Activated CD4-positive, alpha-beta T cell treated with anti-CD3 and anti-CD28 coated beads, Interleukin-2, Interleukin-4, amounts not matched to agents 100 ng/mL and 50 ng/mL, durations not matched to agents 16 hours and 8 hours (primary cell): ENCODE data around the gene VAT1L.
"Not testable (repeated sequence)": the region's sequence is repeated elsewhere in the genome, so short reads cannot be mapped to it uniquely, and the experiment has no call there.

Experiments
- DNase-seq: peaks from one replicate; pipeline ENCODE4 v3.0.0-alpha.2; 2020; ENCODE audit warnings: low spot score

VAT1L gene

DNA sequence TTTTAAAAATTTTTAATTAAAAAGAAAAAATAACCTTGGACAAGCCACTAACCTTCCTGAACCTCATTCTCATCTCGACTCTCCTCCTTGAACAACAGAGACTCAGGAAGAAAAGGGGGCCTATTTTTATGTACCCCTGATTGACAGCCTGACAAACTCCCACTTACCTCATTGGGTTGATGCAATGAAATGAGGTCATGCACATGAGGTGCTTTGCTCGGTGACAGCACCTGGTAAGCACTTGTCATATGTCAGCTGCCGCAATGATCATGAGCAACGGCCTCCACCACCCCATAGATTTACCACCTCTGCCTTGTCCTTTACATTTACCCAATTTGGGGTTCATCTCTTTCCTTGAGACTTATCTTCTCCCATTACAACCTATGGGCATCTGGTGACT lies 167.9 kb downstream of the VAT1L start:
- no peak for DNase-seq

DNA sequence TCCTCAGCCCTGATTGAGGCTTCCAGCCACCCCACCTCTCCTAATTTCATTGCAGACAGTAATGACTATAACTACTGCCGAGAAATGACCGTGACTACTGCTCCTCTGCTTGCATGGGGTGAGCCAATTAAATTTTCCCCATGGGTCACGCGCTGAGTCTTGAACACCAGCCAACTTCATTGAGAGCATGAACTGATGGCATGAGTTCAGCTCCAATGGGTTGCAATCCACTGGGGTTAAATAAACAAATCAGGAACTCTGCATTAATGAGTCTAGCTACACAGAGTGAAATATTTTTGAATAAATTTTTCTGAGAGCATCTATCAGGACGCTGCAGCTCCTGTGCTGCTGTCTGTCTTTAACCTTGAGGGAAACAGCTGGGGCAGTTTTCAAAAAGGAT lies 172.4 kb downstream of the VAT1L start:
- no peak for DNase-seq

DNA sequence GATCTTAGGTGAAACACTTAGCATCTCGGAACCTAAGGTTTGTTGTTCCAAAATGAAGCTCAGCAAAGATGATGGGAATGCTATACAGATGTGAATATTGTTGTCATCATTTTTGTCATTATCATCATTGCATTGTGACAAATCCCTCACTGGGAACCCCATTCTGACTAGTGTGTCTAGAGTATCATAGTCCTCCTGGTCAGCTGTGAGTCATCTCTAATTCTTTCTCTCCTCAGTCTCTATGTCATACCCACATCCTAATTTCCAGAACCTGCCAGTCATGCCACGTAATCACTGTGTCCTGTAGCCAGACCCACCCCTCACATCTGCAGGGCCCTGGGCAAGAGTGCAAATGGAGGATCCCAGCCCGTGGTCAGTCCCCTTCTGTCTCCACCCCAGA lies 173.4 kb downstream of the VAT1L start:
- DNase-seq: no peak

DNA sequence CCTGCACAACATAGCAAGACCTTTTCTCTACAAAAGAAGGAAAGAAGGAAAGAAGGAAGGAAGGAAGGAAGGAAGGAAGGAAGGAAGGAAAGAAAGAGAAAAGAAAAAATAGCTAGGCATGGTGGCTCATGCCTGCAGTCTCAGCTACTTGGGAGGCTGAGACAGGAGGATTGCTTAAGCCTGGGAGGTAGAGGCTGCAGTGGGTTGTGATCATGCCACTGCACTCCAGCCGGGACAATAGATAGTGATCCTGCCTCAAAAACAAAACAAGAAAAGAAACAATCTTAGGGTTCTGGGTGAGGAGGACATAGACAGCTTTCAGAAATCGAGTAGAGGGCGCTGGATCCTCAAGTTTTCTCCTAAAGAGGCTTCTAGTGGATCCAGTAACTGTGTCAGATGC lies 174.3 kb downstream of the VAT1L start:
- no peak for DNase-seq

DNA sequence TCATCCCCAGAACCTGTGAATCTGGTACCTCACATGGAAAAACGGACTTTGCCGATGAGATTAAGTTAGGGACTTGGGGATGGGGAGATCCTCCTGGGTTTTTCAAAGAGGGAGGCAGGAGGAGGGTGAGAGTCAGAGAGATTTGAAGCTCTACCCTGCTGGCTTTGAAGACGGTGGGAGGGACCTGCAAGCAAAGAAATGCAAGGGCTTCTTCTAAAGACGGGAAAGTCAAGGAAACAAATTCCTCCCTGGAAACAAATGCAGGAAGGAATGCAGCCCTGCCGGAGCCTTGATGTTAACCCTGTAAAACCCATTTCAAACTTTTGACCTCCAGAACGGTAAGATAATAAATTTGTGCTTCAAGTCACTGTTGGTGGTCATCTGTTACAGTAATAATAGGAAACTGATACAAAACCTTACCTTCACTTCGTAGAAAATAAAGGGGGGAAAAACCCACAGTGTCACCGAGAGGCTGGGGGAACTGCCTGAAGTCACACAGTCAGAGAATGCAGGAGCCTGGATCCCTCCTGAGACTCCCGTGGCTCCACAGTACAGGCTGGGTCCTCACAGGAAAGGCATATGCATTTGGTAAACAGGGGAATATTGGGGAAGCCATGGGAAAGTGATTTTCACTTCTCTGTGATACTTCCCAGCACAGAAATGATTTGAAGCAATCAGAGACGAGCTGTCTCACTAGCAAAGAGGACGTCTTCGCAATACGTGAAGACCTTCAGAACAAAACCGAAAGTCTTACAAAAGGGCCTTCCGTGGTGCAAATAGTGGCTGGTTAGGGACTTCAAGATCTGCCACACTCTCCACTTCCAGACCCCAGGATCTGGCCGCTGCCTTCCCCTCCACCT lies 175.1 kb downstream of the VAT1L start:
- DNase-seq: no peak

DNA sequence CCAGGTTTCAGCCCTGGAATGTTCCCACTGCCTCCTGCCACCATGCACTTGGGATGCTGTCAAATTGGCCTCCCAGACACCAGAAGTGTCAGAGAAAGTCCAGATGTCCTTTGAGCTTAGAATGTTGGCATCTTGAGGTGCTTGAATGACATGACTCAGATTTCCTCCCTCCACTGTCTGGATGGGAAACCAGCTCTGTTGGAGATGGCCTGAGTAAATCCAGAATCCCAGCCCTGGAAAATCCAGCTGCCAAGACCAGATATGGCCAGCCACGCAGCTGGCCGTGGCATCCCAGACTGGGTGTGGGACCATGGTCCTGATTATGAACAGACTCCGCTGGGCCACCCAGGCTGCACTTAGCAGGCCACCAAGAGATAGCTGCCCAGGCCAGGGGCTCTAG lies 177.0 kb downstream of the VAT1L start:
- no peak for DNase-seq

DNA sequence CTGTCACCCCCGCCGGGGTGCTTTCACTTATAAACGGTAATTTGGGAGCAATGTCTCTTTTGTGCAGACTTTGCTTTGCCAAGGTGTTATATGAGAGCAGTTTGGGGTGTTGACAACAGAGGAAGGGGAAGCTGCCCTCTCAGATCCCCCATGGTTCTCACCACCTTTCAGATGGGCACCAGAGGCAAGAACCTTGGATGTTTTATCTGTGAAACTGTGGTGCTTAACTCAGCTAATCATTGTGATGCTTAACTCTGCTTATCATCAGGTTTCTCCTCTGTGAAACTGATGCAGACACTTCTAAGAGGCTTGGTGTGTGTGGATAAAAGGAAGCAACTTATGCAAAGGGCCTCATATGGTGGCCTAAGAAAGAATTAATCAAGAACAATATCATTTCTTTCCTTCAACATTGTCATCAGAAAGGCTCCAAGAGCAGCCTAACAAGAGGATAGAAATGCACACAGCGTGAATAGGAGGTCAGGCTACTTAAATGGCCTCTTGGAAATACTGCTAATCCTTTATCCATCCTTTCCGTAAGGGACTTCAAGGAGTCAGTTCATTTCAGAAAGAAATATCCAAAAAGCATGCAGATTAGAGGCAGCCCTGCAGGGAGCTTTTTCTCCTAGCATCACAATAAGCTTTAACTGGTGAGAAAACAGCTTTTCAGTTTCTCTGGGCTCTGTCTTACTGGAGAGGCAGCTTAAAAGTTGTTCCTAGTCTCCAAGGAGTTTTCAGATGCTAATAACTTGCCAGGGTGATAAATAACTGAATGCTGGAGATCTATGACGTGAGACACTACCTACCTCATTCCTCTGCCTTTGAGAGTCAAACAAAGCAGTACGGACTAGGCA lies 178.9 kb downstream of the VAT1L start:
- no peak for DNase-seq

DNA sequence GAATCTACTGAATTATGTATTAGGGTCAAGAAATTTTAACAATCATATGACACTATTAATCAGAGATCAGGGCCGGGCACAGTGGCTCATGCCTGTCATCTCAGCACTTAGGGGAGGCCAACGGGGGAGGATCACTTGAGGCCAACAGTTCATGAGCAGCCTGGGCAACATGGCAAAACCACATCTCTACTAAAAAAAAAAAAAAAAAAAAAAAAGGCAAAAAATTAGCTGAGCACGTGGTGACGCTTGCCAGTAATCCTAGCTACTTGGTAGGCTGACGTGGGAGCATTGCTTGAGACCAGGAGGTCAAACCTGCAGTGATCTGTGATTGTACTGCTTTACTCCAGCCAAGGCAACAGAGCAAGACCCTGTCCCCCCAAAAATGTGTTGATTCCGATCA lies 181.5 kb downstream of the VAT1L start:
- no peak for DNase-seq

DNA sequence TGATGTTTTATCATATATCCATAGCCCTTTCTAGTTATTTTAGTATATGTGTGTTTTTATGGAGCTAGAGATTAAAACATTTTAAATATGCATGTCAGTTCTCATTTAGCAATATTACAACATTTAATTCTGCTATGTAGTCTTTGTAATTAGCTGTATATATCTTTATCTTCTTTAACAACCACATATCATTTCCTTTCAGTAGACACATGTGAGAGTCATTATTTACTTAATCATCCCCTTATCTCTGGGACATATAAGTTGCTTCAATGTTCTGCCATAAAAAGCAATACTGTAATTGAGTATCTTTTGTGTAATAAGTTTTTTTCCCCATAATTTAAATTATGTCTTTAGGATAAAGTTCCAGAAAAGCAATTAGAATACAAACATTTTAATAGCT lies 182.0 kb downstream of the VAT1L start:
- no peak for DNase-seq

DNA sequence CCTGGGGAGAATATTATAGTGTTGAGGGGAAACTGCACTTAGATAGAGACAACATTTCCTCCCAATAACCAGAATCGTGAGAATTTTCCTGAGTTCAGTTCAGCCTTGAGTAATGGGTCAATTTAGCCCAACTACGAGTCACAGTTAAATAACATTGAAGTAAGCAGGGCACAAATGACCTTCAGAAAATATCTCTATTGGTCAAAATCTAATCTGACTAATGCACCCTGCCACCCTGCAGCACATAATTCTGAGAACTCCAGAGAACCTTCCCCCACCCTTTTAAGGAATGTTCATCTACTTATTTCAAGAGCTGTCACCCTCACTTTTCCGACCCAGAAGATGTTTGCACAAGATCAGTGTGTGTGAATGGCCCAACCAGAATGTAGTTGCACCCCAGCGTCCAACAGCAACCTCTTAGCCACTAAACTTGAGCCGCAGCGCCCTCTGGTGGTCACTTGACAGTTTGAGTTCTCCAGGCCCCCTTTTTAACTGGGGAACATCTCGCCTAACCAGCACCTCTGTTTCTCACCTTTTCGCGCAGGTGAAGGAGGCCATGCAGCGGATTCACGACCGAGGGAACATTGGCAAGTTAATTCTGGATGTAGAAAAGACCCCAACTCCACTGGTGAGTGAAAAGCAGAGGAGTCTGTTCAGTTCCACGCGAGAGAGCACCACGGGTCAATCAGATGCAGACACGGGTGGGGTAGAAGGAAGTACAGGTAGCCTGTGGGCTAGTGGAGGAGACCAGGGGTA lies 183.1 kb downstream of the VAT1L start:
- peak; percentile 75 for DNase-seq

DNA sequence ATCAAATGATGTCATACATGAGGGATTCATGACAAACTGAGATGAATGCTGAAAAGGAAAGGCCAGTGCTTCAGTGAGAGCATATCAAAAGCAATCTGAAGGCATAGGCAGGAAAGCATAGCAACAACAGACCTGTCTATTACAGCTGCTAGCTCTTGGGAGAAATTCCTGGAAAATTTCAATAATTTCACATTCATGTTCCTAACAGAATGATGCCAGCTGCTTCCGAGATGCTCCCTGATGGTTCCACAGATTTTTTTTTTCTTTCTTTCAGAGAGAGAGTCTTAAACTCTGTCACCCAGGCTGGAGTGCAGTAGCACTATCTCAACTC lies 183.7 kb downstream of the VAT1L start:
- DNase-seq: no peak

DNA sequence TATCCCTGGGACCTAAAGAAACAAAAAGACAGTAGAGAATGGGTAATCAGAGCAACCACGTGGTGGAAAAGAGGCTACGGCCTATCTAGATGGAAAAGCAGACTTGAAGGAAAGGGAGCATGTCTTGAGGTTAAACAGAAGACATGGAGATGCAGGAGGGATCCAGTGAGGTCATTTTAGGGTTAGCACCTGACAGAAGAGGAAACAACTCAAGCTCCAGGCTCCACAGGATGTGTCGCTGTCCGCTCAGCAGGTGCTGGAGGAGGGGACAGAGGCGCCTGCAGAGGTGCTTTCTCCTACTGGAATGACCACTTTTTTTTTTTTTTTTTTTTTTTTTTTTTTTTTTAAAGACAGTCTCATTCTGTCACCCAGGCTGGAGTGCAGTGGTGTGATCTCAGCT lies 186.5 kb downstream of the VAT1L start:
- no peak for DNase-seq

DNA sequence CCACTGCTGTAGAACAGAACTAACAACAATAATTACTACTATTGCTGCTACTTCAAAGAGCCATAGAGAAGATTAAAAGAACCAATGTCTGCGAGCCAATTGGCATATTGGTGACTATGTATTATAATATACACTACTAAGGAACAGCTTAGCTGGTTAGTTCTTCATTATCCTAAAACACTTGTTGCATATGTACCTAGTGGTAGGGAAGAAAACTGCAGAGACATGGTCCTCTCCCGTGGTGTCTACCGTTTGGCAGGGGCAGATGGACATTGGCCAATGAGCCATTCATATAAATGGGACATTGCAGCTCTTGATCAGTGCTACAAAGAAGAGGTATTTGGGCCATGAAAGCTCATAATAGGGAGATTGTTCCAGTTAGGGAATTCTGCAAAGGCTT lies 187.6 kb downstream of the VAT1L start:
- no peak for DNase-seq

DNA sequence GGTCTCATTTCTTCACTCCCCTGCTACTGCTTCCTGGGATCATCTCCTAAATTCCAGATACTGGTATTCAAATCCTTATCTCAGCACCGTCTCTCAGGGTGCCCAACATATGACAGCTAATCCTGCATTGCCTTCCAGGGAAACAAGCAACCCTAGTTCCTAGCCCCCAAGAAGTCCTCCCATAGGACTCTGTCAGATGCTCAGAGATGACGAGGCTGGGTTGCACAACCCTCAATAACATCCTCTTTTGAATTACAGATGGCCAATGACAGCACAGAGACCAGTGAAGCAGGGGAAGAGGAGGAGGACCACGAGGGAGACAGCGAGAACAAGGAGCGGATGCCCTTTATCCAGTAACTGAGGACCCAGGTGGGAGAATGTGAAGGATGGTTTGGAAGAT lies 189.0 kb downstream of the VAT1L start:
- DNase-seq: no peak

DNA sequence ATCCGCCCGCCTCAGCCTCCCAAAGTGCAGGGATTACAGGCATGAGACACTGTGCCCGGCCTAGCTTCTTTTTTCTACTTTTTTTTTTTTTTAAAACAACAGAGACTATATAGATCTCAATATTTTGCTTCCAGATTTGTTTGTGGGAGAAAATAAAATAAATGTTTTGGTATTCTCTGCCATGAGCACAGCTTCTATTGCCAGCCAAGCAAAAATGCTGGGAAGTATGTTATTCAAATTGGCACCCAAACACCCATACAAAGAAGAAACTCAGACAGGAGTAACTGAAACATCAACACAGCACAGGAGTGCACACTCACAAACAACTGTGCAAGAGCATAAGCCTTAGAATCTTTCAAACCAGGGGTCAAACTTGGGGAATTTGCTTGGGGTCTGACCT lies 196.7 kb downstream of the VAT1L start:
- DNase-seq: no peak

DNA sequence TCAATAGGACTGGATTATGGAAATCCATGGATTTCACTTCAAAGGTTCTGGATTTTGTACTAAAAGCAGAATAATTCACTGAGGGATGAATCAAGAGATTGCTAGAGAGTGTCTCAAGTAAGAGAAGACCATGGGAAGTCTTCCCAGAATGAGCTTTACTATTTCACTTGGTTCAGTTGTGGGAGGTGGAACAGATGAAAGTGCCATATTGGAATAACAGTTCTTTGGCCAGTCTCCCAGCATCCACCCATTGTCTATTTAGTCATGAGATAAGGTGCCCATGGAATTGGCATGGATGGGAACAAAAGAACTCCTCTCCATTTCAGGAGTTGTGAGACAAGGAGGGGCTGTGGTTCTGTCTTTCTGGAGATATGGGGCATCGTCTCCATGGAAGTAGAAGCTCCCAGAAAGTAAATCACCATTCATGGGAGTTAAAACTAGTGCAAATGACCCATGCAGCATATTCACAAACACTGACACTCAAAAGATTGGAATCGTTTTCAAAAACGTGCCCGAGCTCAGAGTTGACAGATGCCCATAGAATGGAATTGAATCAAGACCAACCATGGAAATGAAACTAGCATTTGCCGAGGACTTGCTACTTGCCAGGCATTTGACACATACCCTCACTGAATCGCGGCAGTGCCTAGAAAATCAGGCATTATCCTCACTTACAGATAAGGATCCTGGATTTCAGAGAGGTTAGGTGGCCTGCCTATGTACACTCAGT lies 197.8 kb downstream of the VAT1L start:
- no peak for DNase-seq

DNA sequence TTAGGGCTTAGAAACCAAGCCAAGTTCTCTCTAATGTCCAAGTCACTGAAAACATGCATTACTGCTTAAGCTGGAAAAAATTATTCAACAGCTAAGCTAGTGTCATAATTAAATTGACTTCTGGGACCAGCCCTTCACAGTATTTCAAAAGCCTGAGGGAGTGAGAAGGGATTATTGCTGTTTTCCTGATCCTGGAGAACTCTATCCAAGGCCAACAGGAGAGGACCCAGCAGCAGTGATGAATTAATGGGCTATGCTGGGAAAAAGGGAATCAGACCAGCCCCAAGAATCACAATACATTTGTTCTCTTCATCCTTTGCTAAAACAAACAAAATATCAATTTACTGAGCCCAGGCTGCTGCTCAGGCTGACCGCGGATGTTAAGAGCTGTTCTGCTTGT lies 199.4 kb downstream of the VAT1L start:
- no peak for DNase-seq

DNA sequence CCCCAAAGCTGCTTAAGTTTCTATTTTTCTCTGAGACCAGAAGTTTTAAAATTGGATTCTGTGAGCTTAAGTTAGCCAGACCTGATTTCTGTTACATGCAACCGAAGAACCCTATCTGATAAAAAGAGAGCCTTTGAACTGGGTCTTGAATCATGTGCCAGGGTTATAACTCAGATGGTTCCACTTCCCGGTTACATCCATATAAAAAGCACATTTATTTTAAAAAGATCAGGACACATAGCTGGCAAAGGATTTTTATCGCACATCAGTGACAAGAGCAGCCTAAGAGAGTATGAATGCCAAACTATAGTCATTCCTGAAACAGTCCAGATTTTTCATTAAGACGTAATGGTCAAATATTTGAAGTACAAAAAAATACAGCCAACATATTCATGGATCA lies 201.5 kb downstream of the VAT1L start:
- no peak for DNase-seq

DNA sequence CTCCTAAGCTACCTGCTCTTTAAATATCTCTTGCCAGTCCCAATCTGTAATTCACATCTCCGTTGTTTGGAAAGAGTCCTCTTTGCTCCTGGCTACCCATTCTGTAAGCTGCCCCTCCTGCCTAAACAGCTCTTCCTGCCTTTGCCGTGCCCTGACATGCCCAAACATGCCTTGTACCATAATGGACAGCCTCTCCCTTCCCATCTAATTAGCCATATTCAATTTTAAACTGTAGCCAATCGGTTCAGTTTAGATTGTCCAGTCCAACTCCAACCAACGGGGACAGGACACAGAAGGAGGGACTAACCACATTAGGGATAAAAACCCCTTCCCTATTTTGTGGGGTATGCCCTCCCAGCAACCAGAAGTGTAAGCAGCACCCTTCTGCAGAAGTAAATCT lies 203.3 kb downstream of the VAT1L start:
- DNase-seq: no peak

DNA sequence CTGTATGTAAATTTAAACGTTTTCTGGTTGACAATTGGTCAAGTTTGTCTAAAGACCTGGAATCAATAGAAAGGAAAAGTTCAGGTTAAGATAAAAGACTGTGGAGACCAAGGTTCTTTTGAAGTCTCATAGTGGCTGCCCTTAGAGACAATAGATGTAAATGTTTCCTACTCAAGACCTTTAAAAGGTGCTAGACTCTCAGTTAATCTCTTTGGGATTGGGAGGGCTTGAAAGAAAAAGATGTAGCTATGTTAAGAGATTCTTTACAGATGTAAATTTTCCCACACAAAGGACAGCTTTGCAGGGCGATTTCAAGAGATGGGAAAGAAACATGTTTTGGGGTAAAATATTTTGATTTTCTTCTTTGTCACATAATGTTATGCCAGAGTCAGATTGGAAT lies 204.0 kb downstream of the VAT1L start:
- DNase-seq: not testable (repeated sequence)

DNA sequence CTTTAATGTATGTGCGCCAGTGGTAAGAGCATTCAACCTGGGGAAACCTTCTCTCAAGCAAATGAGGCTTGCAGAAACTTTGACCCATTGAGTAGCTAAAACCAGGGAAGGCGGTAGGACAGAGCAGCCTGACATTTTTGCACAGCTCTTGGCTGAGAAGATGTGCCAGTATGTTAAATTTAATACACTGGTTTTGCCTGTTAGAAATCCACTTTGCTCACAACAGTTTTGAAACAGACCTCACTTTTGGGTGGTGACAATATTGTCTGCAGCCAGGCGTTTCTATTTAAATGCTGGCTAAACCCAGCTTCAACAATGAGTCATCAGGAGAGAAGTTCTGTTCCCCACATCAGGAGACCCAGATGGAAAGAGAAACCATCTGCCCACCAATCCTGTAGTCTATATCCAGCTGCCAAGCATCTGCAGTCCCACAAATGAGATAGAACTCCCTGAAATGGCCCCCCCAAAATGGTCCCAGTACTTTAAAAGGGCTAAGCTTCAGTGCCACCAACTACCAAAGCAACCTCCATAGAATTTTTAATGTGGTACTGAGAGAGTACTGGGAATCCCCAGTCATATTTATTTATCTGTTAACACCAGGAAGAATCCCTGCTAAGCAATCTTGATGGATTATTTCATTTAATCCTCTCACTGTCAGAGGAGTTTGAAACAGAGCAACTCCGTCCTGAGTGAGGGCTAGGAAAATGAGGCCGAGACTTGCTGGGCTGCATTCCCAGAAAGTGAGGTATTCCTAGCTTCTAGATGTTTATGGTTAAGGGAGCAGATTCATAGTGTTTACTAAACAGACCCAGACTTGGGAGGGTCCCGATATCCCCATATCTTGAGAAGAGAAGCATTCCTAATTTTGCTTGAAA lies 205.0 kb downstream of the VAT1L start:
- DNase-seq: no peak
